HG02571 (cell line): Measurements from ENCODE around the gene BSDC1.
A peak's percentile ranks its signal among the peaks of the same experiment; 100 is the strongest.

Experiments
- ATAC-seq: cut with Tn5 transposase; IDR thresholded peaks from one replicate; pipeline ENCODE4 v1.9.1; 2021; ENCODE audit warnings: mild to moderate bottlenecking, moderate library complexity; ENCODE audit not compliant: unreplicated experiment

Gene BSDC1

GRCh38 chr1:32394890-32395432, 720 bp upstream of the BSDC1 start:
- no peak for ATAC-seq

DNA sequence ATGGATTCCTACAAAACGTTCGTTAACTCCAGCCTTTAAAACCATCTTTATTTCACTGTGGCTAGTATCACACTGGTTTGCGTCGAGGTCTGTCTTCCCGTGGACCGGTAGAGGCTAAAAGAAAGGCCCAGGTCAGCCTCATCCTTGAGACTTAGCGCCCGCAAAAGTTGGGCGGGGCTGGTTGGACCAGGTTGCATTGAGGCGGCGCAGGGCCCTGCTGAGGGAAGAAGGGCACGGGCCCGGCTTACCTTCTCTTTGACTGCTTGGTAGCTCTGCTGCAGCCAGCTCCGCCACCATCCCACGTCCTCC, 455 bp downstream of the BSDC1 start:
- ATAC-seq = peak; percentile 8

DNA sequence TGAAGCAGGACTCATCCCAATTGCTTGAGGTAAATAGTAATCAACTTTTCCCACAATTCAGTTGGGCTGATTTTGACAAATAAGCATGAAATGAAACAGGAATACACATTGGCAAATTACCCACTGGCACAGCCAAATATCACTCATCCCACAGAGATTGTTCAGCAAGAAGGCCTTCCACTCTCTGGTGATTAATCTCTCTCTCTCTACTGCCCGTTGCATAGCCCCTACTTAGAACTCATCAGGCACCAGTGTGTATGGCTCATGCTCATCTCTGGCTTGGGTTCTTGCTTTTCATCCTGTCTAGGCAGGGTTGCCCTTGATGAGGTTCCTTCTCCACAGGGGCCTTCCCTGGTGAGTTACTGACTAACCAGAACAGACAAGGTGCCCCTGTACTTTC, 1.1 kb downstream of the BSDC1 start:
- no peak for ATAC-seq

- no peak for ATAC-seq
Observed at GRCh38 chr1:32392325-32392724, 1.9 kb downstream of the BSDC1 start.

- no peak for ATAC-seq
Observed at GRCh38 chr1:32390904-32391870, 3.1 kb downstream of the BSDC1 start.

DNA sequence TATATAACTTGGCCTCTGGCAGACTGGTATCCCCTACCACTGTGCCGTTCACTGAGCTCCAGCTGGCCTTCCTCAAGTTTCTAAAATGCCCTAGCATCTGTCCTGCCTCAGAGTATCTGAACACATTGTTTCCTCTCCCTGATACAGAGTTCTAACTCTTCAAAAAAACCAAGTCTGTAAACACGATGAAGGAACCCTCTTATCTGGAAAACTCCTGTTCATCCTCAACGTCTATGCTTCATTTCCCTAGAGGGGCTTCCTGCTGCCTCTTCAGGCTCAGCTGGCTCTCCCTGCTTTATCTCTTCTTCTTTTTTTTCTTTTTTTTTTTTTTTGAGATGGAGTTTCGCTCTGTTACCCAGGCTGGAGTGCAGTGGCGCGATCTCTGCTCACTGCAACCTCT, 5.6 kb downstream of the BSDC1 start:
- no peak for ATAC-seq

DNA sequence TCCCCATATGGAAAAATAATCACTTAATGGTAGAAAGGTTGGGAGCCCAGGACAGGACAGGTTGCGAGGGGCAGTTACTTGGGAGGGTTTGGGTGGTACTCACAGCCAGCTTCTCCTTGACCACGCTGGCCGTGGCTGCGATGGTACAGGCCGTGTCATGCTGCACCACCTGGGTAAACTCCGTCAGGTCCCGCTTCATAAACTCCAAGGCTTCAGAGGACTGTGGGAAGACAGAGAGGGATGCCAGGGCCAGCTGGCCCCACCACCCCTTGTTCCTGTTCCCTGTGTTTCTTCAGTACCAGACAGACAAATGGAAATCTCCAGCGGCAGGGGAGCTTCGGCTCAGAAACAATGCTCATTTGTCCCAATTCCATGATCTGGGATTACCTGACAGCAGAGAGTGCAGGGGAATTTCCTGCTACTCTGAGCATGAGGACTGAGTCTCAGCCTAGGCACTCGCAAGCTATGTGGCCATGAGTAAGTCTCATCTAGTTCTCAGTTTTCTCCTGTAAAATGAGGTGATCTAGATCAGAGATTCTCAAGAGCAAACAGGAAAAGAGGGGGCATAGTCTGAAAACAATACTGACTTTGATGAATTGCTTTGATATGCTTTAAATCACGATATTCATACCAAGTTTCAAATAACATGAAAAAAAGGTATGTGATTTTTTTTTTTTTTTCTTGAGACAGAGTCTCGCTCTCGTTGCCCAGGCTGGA, 7.4 kb downstream of the BSDC1 start:
- ATAC-seq = no peak

DNA sequence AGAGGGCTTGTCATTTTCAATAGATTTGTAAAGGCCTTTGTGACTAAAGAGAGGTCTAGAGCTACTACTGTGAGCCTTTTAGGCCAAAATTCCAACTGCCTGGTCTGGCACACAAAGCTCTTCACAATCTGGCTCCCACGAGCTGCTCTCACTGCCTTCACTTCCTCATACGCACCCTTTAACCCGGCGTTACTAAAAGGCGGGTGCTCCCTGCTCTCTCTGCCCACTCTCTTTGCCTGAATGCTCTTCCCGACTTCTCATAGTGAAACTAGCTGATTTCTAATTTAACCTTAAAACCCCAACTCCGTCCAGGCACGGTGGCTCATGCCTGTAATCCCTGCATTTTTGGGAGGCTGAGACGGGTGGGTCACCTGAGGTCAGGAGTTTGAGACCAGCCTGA, 14.2 kb downstream of the BSDC1 start:
- ATAC-seq = no peak

DNA sequence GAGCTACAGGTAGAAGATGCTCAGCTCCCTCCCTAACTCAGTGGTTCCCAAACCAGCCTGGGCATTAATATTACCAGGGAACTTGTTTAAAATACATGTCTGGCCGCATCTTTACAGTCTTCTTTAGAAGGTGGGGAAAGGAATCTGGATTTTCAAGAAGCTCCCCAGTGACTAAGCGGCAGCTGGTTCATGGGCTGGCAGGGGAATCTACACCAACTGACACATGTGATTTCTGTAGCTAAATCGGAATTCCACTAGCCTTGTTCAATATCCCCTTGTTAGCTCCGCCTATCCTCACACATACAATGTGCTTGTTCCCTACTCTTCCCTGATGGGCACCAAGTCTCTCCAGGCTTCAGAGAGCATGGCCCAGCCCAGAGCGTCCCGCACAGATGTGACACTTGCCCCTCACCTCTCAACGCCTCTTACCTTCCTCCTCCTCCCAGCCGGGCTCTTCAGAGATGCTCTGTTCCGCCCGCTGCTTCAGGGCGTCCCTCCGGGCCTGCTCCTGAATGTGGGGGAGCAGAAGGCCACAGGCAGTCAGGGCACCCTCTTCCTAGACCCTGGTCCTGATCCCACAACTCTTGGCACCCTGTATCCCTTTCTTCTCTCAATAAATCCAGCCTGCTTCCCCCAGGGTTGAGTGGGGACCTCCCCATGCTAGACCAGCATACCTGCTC, 16.6 kb downstream of the BSDC1 start:
- ATAC-seq = no peak

GRCh38 chr1:32376199-32376598, 18.0 kb downstream of the BSDC1 start:
- no peak for ATAC-seq

DNA sequence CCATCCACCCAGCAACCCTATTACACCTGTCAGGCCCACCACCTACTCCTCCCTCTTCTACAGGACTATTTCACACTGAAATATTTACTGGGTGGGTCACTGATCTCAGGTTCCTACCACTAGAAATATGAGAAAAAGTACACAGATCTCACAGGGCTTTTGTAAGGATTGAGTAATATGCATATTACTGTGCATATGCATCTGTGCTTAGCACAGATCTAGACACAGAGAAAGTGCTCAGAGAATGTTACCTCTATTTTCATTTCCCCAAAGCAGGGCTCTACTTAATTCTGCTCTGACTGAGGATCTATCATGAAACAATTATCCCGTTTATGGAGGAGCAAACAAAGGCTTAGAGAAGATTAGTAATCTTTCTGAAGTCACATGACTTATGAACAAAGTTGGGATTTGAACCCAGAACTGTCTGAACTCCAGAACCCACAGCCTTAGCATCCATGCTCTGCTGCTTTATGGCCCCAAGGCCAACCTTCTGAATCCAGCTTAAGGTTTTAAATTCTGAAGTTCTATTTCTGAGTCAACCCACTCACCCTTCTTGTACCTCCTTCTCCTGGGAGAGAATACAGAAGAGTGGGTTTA, 20.1 kb downstream of the BSDC1 start:
- no peak for ATAC-seq

GRCh38 chr1:32372149-32372756, 22.0 kb downstream of the BSDC1 start:
- ATAC-seq = no peak

DNA sequence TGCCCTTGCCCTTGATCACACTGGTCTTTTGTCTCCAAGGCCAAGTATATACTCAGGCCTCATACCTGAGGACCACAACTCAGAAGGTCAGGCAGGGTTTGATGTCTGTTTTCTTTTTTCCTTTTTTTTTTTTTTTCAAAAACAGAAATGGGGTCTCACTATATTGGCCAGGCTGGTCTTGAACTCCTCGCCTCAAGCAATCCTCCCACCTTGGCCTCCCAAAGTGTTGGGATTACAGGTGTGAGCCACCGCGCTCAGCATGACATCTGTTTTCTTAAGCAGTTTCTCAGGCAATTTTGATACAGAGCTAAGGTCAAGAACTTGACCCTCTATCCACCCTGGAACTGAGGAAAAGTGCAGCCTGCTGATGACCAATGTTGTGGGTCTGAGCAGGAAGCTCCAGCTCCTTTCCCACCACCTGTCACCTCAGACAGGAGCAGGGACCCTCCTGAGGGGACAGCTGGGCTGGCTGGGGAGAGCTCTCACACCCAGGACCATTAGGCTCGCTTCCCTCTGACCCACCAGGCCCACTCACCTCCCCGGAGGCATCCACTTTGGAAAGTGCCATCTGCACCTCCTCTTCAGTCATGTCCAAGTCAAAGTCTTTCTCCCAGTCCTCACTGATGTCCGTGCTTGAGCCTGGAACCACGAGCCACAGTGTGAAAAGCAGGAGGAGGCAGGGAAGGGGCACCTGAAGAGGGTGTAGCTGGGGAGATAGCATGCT, 26.2 kb downstream of the BSDC1 start:
- no peak for ATAC-seq

- no peak for ATAC-seq
Observed at GRCh38 chr1:32365445-32365844, 28.8 kb downstream of the BSDC1 start.

- ATAC-seq = no peak
Observed at GRCh38 chr1:32364836-32365235, 29.4 kb downstream of the BSDC1 start.

- ATAC-seq = no peak
Observed at GRCh38 chr1:32363713-32364112, 30.5 kb downstream of the BSDC1 start.

GRCh38 chr1:32362474-32363313, 31.5 kb downstream of the BSDC1 start, which contains the start of the genes FAM229A and TSSK3:
FAM229A (minus strand) TSS chr1:32362485; CDS start chr1:32362091, 394 bp downstream.
TSSK3 (plus strand) TSS chr1:32362539; CDS start chr1:32362702, 163 bp downstream.
- no peak for ATAC-seq

DNA sequence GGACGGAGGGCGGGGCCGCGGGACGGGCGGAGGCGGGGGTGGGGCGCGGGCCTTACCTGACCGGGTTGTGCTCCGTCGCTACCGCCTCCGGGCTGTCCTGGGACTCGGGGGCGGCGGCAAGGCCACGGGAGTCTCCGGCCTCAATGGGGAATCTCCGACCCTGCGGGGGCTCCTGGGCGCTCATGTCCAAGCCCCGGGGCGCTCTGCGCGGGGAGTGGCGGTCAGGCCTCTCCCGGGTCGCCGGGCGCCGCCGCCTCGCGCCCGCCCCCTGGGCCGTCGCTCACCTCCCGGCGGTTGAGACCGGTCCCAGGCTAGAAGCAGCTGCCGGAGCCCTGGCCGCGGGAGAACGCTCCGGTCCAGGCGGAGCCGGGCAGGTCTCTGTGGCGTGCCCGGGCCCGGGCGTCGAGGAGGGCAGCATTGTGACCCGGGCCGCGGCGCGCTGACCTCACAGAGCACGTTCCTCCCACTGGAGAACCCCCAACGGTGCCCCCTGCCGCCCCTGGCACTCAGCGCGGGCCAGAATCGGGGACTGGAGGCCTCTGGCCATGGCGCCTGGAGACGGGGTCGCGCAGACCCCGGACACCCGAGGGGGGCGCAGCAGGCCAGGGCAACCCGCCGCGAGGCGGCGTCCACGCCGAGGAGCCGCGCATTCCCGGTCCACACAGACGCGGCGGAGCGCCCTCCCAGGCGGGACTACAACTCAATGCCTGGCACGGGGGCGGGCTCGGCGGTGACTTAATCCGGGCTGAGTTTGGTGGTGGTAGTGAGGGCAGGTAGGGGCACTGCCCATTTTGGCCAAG, 32.4 kb downstream of the BSDC1 start:
- ATAC-seq = no peak
